Measurements from ENCODE around the gene TMEM156.

Gene TMEM156

GRCh38 chr4:38939165-38939564 is 93.0 kb downstream of the TMEM156 start:
- Histone ChIP-seq H3K79me2 (ENCODE audit: insufficient read depth, low read length) (no peaks in the 10 kb centered on the region), H3K27me3 (ENCODE audit: low read length) (no peaks in the 10 kb centered on the region), H3K27ac (ENCODE audit: low read depth, low read length) (no peak overlapping the region), H3F3A (ENCODE audit: insufficient read depth) (no peaks in the 10 kb centered on the region), H4K20me1 (ENCODE audit: low read depth, low read length) (no peaks in the 10 kb centered on the region), H3K36me3 (ENCODE audit: low read length) (no peaks in the 10 kb centered on the region), H2AFZ (ENCODE audit: low read depth, low read length, severe bottlenecking) (no peak overlapping the region), H3K9me3 (ENCODE audit: insufficient read depth, low read length) (no peaks in the 10 kb centered on the region), H3K9ac (ENCODE audit: low read length) (no peak overlapping the region), H3K9me2 (replicated peaks; ENCODE audit: insufficient read depth, low read length) (no peaks in the 10 kb centered on the region), H3K4me2 (ENCODE audit: low read depth, low read length, poor library complexity, severe bottlenecking) (no peak overlapping the region), H3K4me3 (ENCODE audit: insufficient read depth, low read length, poor library complexity, severe bottlenecking) (no peak overlapping the region)
- no peak for TF ChIP-seq CTCF (IDR thresholded peaks at IDR 0.05; ENCODE audit: insufficient read depth, low read length, poor library complexity, severe bottlenecking)
- TF ChIP-seq EZH2phosphoT487 (conservative IDR thresholded peaks at IDR 0.05; ENCODE audit: low read length), result no peak

GRCh38 chr4:38935391-38936073 is 96.7 kb downstream of the TMEM156 start:
- Histone ChIP-seq H3K4me2 (ENCODE audit: low read depth, low read length, poor library complexity, severe bottlenecking) (no peak overlapping the region), H3K4me3 (ENCODE audit: insufficient read depth, low read length, poor library complexity, severe bottlenecking) (no peak overlapping the region), H3K9me3 (ENCODE audit: insufficient read depth, low read length) (no peaks in the 10 kb centered on the region), H3K36me3 (ENCODE audit: low read length) (no peaks in the 10 kb centered on the region), H4K20me1 (ENCODE audit: low read depth, low read length) (no peaks in the 10 kb centered on the region), H3K27me3 (ENCODE audit: low read length) (no peaks in the 10 kb centered on the region), H3K27ac (ENCODE audit: low read depth, low read length) (no peak overlapping the region), H3K9ac (ENCODE audit: low read length) (no peak overlapping the region), H2AFZ (ENCODE audit: low read depth, low read length, severe bottlenecking) (no peak overlapping the region), H3K9me2 (replicated peaks; ENCODE audit: insufficient read depth, low read length) (no peaks in the 10 kb centered on the region), H3K79me2 (ENCODE audit: insufficient read depth, low read length) (no peaks in the 10 kb centered on the region), H3F3A (ENCODE audit: insufficient read depth) (no peaks in the 10 kb centered on the region)
- TF ChIP-seq CTCF (IDR thresholded peaks at IDR 0.05; ENCODE audit: insufficient read depth, low read length, poor library complexity, severe bottlenecking), result no peak
- TF ChIP-seq EZH2phosphoT487 (conservative IDR thresholded peaks at IDR 0.05; ENCODE audit: low read length), result no peak

GRCh38 chr4:38931125-38931524 is 101.1 kb downstream of the TMEM156 start:
- Histone ChIP-seq H3K36me3 (ENCODE audit: low read length) (no peaks in the 10 kb centered on the region), H3F3A (ENCODE audit: insufficient read depth) (no peaks in the 10 kb centered on the region), H3K9ac (ENCODE audit: low read length) (no peak overlapping the region), H3K9me2 (replicated peaks; ENCODE audit: insufficient read depth, low read length) (no peaks in the 10 kb centered on the region), H3K79me2 (ENCODE audit: insufficient read depth, low read length) (no peaks in the 10 kb centered on the region), H2AFZ (ENCODE audit: low read depth, low read length, severe bottlenecking) (no peak overlapping the region), H3K27ac (ENCODE audit: low read depth, low read length) (no peak overlapping the region), H3K4me3 (ENCODE audit: insufficient read depth, low read length, poor library complexity, severe bottlenecking) (no peak overlapping the region), H3K4me2 (ENCODE audit: low read depth, low read length, poor library complexity, severe bottlenecking) (no peak overlapping the region), H3K9me3 (ENCODE audit: insufficient read depth, low read length) (no peaks in the 10 kb centered on the region), H3K27me3 (ENCODE audit: low read length) (no peaks in the 10 kb centered on the region), H4K20me1 (ENCODE audit: low read depth, low read length) (no peaks in the 10 kb centered on the region)
- TF ChIP-seq CTCF (IDR thresholded peaks at IDR 0.05; ENCODE audit: insufficient read depth, low read length, poor library complexity, severe bottlenecking), result no peak
- no peak for TF ChIP-seq EZH2phosphoT487 (conservative IDR thresholded peaks at IDR 0.05; ENCODE audit: low read length)

Measured in SU-DHL-6 (cell line).